Measurements from ENCODE around the gene CHCHD2. TPM values are rescaled to one million over a fixed set of nuclear protein-coding genes. Genes with fewer than 3 reads are reported as not detected.
"Not testable (repeated sequence)": the region's sequence is repeated elsewhere in the genome, so short reads cannot be mapped to it uniquely, and the experiment has no call there.

CHCHD2 gene
- total RNA-seq, 1 experiment from 2014 or later = 564 TPM

- no TSS peak for BruUV-seq (replicated peaks)
- intact Hi-C loops (cut with micrococcal nuclease) = no loop called here
- no peaks in the 10 kb centered on the region for H3K27me3 Mint-ChIP-seq (ENCODE audit: insufficient read depth, unreplicated experiment)
- TF ChIP-seq CTCF (IDR thresholded peaks at IDR 0.05; ENCODE audit: unreplicated experiment) = no peak
- POLR2A ChIA-PET = no interaction called here
- H3K9me3 Mint-ChIP-seq (ENCODE audit: unreplicated experiment) = no peaks in the 10 kb centered on the region
- CTCF ChIA-PET = no interaction called here
- H3K36me3 Mint-ChIP-seq (ENCODE audit: insufficient read depth, unreplicated experiment) = no peaks in the 10 kb centered on the region
- H3K27ac Mint-ChIP-seq (ENCODE audit: low read depth, unreplicated experiment) = no peak overlapping the region
- no peak overlapping the region for H3K4me3 Mint-ChIP-seq (ENCODE audit: unreplicated experiment)
- H3K4me1 Mint-ChIP-seq (ENCODE audit: insufficient read depth, unreplicated experiment) = no peaks in the 10 kb centered on the region
- no peak for DNase-seq (ENCODE audit: unreplicated experiment)
Measured at GRCh38 chr7:56110611-56111010, 4.3 kb upstream of the CHCHD2 start.

GRCh38 chr7:56107954-56108258 is 1.6 kb upstream of the CHCHD2 start:
- POLR2A ChIA-PET = interaction anchor here (0.6 kb wide), 2 partner anchors 32 to 108 kb away, joined by 3 read pairs; no protein-coding TSS in a partner anchor
- CTCF ChIA-PET = no interaction called here
- TF ChIP-seq CTCF (IDR thresholded peaks at IDR 0.05; ENCODE audit: unreplicated experiment) = no peak
- H3K27me3 Mint-ChIP-seq (ENCODE audit: insufficient read depth, unreplicated experiment) = no peaks in the 10 kb centered on the region
- H3K4me3 Mint-ChIP-seq (ENCODE audit: unreplicated experiment) = no peak overlapping the region
- no peak overlapping the region for H3K27ac Mint-ChIP-seq (ENCODE audit: low read depth, unreplicated experiment)
- no TSS peak for BruUV-seq (replicated peaks)
- intact Hi-C loops (cut with micrococcal nuclease) = no loop called here
- no peak for DNase-seq (ENCODE audit: unreplicated experiment)
- H3K9me3 Mint-ChIP-seq (ENCODE audit: unreplicated experiment) = no peaks in the 10 kb centered on the region
- no peaks in the 10 kb centered on the region for H3K4me1 Mint-ChIP-seq (ENCODE audit: insufficient read depth, unreplicated experiment)
- peaks cover 25% of the 10 kb centered on the region for H3K36me3 Mint-ChIP-seq (ENCODE audit: insufficient read depth, unreplicated experiment)

GRCh38 chr7:56105508-56105907 is 768 bp downstream of the CHCHD2 start:
- H3K36me3 Mint-ChIP-seq (ENCODE audit: insufficient read depth, unreplicated experiment) = peaks cover 49% of the 10 kb centered on the region
- intact Hi-C loops (cut with micrococcal nuclease) = no loop called here
- H3K4me3 Mint-ChIP-seq (ENCODE audit: unreplicated experiment) = peak overlapping the region; percentile 99
- no peak for TF ChIP-seq CTCF (IDR thresholded peaks at IDR 0.05; ENCODE audit: unreplicated experiment)
- DNase-seq (ENCODE audit: unreplicated experiment) = peak; percentile 55
- peak overlapping the region; percentile 99 for H3K27ac Mint-ChIP-seq (ENCODE audit: low read depth, unreplicated experiment)
- ChIA-PET CTCF (interaction anchor here (0.6 to 1.1 kb wide), 4 partner anchors 13 to 1071 kb away, joined by 3 to 6 read pairs (median 4); partner anchors contain the start of gene PHKG1), POLR2A (interaction anchor here (0.6 to 2.4 kb wide), 13 partner anchors 7 to 739 kb away, joined by 3 to 22 read pairs (median 4); partner anchors contain the start of genes CCT6A, PHKG1, PSPH and SUMF2)
- no TSS peak for BruUV-seq (replicated peaks)
- no peaks in the 10 kb centered on the region for H3K4me1 Mint-ChIP-seq (ENCODE audit: insufficient read depth, unreplicated experiment)
- no peaks in the 10 kb centered on the region for H3K9me3 Mint-ChIP-seq (ENCODE audit: unreplicated experiment)
- H3K27me3 Mint-ChIP-seq (ENCODE audit: insufficient read depth, unreplicated experiment) = no peaks in the 10 kb centered on the region

GRCh38 chr7:56104138-56104537 is 2.1 kb downstream of the CHCHD2 start:
- not testable (repeated sequence) for H3K4me3 Mint-ChIP-seq (ENCODE audit: unreplicated experiment)

DNA sequence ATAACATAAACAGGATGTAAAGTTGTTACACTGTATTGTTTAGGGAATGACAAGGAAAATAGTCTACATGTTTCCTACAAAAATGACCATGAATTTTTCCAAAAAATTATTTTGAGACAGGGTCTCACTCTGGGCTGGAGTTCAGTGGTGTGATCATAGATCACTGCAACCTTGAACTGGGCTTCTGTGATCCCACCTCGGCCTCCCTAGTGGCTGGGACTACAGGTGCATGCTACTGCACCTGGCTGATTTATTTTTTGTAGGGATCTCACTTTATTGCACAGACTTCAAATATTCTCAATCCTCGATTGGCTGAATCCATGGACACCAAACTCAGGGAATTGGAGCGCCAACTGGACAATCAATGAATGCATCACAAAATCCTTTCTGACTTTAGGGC is 6.6 kb downstream of the CHCHD2 start:
- intact Hi-C loops (cut with micrococcal nuclease) = no loop called here
- H3K4me3 Mint-ChIP-seq (ENCODE audit: unreplicated experiment) = no peak overlapping the region
- ChIA-PET POLR2A (no interaction called here), CTCF (interaction anchor here (1.8 kb wide), 1 partner anchor 25 kb away, joined by 5 read pairs; no protein-coding TSS in a partner anchor)
- no peak for TF ChIP-seq CTCF (IDR thresholded peaks at IDR 0.05; ENCODE audit: unreplicated experiment)
- no peak overlapping the region for H3K27ac Mint-ChIP-seq (ENCODE audit: low read depth, unreplicated experiment)
- H3K9me3 Mint-ChIP-seq (ENCODE audit: unreplicated experiment) = no peaks in the 10 kb centered on the region
- peaks cover 55% of the 10 kb centered on the region for H3K36me3 Mint-ChIP-seq (ENCODE audit: insufficient read depth, unreplicated experiment)
- H3K4me1 Mint-ChIP-seq (ENCODE audit: insufficient read depth, unreplicated experiment) = no peaks in the 10 kb centered on the region
- DNase-seq (ENCODE audit: unreplicated experiment) = no peak
- H3K27me3 Mint-ChIP-seq (ENCODE audit: insufficient read depth, unreplicated experiment) = no peaks in the 10 kb centered on the region
- BruUV-seq (replicated peaks) = no TSS peak

More at GRCh38 chr7:56104138-56104537, 2.1 kb downstream of the CHCHD2 start:
- H3K36me3 Mint-ChIP-seq (ENCODE audit: insufficient read depth, unreplicated experiment) = peaks cover 62% of the 10 kb centered on the region
- H3K27ac Mint-ChIP-seq (ENCODE audit: low read depth, unreplicated experiment); intact Hi-C loops (cut with micrococcal nuclease); H3K27me3 Mint-ChIP-seq (ENCODE audit: insufficient read depth, unreplicated experiment); H3K4me1 Mint-ChIP-seq (ENCODE audit: insufficient read depth, unreplicated experiment); DNase-seq (ENCODE audit: unreplicated experiment); H3K9me3 Mint-ChIP-seq (ENCODE audit: unreplicated experiment); BruUV-seq (replicated peaks): not testable (repeated sequence)
- ChIA-PET CTCF (interaction anchor here (0.6 to 0.8 kb wide), 2 partner anchors 11 to 30 kb away, joined by 3 to 7 read pairs; no protein-coding TSS in a partner anchor), POLR2A (interaction anchor here (0.6 kb wide), 1 partner anchor 33 kb away, joined by 3 read pairs; no protein-coding TSS in a partner anchor)

- H3K27me3 Mint-ChIP-seq (ENCODE audit: insufficient read depth, unreplicated experiment); DNase-seq (ENCODE audit: unreplicated experiment); H3K9me3 Mint-ChIP-seq (ENCODE audit: unreplicated experiment); BruUV-seq (replicated peaks); intact Hi-C loops (cut with micrococcal nuclease); H3K4me1 Mint-ChIP-seq (ENCODE audit: insufficient read depth, unreplicated experiment); H3K27ac Mint-ChIP-seq (ENCODE audit: low read depth, unreplicated experiment); H3K4me3 Mint-ChIP-seq (ENCODE audit: unreplicated experiment): not testable (repeated sequence)
- ChIA-PET POLR2A (interaction anchor here (0.8 kb wide), 1 partner anchor 8 kb away, joined by 4 read pairs; the partner anchor contains the start of gene CHCHD2), CTCF (interaction anchor here (0.6 to 1.8 kb wide), 3 partner anchors 24 to 1763 kb away, joined by 3 to 5 read pairs (median 3); no protein-coding TSS in a partner anchor)
- H3K36me3 Mint-ChIP-seq (ENCODE audit: insufficient read depth, unreplicated experiment) = peaks cover 42% of the 10 kb centered on the region
Measured at GRCh38 chr7:56098187-56099008, 7.9 kb downstream of the CHCHD2 start.
